Fibroblast of skin of left quadriceps (primary cell): ENCODE data around the gene URB2.
"Not testable (repeated sequence)": the region's sequence is repeated elsewhere in the genome, so short reads cannot be mapped to it uniquely, and the experiment has no call there.

Experiments used
- DNase-seq, 2 experiments: peaks; one replicate each; pipeline ENCODE4 v3.0.0-alpha.2; 2013; ENCODE audit warnings: low read depth in 2 of 2

The URB2 gene

GRCh38 chr1:229693129-229693900 is 67.3 kb downstream of the URB2 start:
- no peak for DNase-seq

GRCh38 chr1:229694053-229694693 is 68.1 kb downstream of the URB2 start:
- peak; percentile 23 to 27 for DNase-seq

- DNase-seq = no peak
These were observed 70.3 kb downstream of the URB2 start for GRCh38 chr1:229696385-229696784.

- no peak for DNase-seq
These were observed 73.7 kb downstream of the URB2 start for GRCh38 chr1:229699613-229700267.

- DNase-seq = no peak
These were observed 78.1 kb downstream of the URB2 start for GRCh38 chr1:229704157-229704556.

- not testable (repeated sequence) for DNase-seq
These were observed 79.1 kb downstream of the URB2 start for GRCh38 chr1:229705152-229705551.

GRCh38 chr1:229707127-229707526 is 81.1 kb downstream of the URB2 start:
- not testable (repeated sequence) for DNase-seq

GRCh38 chr1:229709500-229710013 is 83.5 kb downstream of the URB2 start:
- DNase-seq = no peak
